GM12874 (cell line): ENCODE results near the gene GLB1L3.

Source experiments
- TF ChIP-seq, protein P1 (sequence below): IDR thresholded peaks from 2 replicates; pipeline ENCODE4 v1.5.1; 2011; ENCODE audit warnings: low read depth, mild to moderate bottlenecking, control low read depth, low read length, moderate library complexity; ENCODE audit not compliant: insufficient read depth

GLB1L3 gene

DNA sequence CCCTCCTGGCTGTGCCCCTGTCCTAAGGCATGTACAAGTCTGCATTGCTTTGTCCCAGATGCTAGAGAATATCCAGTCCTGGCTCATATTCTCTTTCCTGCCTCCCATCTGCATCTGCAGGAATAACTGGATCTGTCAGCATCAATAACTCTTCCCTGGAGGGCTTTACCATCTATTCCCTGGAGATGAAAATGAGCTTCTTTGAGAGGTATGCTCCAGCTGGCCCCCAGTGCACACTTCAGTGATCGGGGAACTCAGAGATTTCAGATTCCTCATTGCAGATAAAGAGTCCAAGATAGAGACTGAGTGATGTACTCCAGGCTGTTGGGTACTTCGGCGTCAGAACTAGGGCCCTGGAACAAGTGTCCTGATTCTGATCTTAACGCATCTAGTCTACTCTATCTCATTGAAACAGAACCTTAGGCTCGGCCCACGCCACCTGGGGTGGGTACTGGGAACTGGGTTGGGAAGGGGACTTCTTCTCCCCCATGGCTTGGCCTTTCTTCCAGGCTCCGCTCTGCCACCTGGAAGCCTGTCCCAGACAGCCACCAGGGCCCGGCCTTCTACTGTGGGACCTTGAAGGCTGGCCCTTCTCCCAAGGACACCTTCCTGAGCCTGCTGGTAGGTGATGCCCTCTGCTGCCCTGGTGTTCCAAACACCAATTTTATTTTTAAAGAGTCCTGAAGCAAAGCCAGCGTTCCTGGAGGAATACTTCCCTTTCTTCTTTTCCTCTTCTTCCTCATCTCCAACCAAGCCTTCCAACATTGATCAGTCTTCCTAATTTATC, 37.8 kb downstream of the GLB1L3 start:
- TF ChIP-seq, protein P1, sequence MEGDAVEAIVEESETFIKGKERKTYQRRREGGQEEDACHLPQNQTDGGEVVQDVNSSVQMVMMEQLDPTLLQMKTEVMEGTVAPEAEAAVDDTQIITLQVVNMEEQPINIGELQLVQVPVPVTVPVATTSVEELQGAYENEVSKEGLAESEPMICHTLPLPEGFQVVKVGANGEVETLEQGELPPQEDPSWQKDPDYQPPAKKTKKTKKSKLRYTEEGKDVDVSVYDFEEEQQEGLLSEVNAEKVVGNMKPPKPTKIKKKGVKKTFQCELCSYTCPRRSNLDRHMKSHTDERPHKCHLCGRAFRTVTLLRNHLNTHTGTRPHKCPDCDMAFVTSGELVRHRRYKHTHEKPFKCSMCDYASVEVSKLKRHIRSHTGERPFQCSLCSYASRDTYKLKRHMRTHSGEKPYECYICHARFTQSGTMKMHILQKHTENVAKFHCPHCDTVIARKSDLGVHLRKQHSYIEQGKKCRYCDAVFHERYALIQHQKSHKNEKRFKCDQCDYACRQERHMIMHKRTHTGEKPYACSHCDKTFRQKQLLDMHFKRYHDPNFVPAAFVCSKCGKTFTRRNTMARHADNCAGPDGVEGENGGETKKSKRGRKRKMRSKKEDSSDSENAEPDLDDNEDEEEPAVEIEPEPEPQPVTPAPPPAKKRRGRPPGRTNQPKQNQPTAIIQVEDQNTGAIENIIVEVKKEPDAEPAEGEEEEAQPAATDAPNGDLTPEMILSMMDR, result no peak

DNA sequence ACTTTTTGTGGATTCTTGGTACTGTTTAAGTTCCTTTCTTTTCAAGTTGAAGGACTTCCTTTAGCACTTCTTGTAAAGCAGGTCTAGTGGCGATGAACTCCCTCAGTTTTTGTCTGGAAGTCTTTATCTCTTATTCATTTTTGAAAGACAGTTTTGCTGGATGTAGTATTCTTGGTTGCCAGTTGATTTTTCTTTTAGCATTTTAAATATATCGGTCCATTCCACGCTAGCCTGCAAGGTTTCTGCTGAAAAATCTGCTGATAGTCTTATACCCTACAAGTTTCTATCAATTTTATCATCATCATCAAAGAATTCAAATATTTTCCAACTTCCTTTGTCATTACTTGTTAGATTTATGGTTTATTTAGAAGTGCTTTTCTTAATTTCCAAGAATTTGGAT, 40.9 kb downstream of the GLB1L3 start:
- TF ChIP-seq, protein P1, result no peak

DNA sequence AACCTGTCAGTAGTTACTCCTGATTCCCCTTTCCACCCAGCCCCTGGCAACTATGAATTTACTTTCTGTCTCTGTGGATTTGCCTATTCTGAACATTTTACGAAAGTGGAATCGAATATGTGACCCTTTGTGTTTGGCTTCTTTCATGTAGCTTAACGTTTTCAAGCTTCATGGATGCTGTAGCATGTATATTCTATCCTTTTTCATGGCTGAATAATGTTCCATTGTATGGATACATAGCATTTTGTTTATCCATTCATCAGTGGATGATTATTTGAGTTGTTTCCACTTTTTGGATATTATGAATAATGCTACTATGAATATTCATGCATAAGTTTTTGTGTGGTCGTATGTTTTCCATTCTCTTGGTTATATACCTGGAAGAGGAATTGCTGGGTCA, 46.4 kb downstream of the GLB1L3 start:
- TF ChIP-seq, protein P1, result no peak

DNA sequence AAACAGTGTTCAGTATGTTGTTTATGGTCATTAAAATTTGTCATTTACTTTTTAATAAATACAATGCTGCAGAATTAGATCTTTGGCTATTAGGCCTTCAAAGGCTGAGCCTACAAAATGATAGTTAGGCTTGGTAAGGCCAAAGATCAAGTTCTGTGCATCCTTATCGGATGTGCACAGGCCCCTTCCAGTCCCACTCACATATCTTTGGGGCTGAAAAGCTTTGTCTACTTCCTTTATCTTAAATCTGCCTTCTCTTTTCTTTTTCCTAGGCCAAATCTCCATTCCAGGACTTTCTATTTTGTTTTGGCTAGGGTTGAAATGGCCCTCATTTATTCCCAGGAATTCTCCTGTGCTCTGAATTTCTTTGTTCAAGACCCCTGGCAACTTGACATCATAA, 52.3 kb downstream of the GLB1L3 start:
- TF ChIP-seq, protein P1, result no peak

DNA sequence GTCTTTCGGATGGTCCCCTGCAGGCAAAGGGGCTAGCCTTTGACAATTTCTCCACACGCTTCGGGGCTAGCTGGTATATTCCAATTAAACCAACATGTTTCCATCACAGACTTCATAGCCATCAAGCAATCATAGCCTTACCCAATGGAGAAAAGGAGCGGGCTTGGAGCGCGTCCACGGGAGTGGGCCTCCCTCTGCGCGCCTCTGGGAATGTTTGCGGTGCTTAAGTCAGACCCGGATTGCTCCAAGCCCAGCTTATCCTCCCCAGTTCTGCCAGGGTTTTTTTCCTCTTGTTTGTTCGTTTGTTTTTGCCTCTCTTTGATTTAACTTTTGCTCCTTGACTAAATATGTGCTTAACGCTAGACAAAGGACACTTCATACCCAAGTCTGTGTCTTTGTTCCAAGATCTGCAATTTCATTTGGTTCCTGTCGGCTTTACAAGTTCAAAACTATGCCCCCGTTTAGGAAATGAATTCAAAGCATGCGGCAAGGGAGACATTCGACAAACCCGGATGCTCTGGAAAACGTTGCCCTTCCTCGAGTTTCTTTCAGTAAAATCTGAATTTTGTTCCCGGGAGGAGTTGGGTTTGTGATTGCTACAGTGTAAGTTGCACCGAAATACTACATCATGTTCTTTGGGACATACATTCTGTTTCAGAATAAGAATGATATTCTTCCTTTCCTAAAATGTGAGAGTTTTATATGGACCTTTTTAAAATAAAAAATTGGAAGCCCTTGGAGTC, 54.6 kb downstream of the GLB1L3 start:
- TF ChIP-seq, protein P1, result no peak

DNA sequence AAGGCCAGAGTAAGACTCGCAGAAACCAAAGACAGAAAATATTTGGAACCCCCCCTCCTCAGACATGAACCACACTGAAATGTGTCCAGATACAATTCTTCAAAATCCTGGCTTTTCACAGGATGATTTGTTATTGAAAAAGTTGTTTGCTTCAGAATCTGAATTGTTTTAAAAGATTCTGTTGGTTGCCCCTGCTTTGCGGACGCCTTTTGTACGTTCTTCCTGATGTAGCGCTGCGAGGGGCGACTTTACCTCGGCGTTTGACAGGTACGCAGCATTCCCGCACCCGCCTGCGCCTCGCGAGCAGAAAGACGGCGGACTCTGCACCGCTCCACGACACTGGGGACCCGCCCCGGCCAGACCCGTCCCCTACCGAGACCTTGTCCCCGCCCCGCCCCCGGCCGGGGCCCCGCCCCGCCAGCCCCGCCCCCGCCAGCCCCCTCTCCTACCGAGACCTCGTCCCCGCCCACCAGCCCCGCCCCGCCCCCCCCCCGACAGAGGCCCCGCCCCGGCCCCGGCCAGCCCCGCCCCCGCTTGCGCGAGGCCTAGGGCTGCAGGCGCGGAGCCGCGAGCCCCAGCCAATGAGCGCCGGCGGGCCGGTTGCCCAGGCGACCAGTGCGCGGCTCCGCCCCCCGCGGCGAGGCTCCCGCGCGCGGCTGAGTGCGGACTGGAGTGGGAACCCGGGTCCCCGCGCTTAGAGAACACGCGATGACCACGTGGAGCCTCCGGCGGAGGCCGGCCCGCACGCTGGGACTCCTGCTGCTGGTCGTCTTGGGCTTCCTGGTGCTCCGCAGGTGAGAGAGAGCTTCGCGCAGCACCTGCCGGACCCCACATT, 55.4 kb downstream of the GLB1L3 start, which contains the start of gene GLB1L2:
Gene GLB1L2 (plus strand): TSS at position 635 of the 835 bp plus-strand sequence. CDS start 74 bp downstream, at position 709.
- TF ChIP-seq, protein P1, result no peak

DNA sequence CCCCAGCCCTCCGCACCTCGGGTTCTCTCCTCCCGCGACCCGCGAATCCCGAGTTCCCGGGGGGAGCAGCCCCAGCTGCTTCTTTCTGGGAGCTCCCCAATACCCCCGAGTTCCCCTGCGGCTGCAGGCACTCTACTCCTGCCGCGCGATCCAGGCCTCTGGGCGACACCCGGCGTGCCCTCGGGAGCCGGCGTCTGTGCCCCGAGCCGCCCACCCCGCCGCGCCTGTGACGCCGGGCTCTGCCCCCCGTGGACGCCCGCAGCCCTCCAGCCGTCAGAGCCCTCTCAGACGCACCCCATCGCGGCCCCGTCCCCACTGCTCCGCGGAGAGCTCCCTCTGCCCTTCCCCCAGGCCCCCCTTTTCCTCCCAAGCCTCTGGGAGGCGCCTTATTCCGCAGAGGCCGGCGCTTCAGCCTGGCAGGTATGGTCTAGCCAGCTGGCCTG, 56.0 kb downstream of the GLB1L3 start:
- TF ChIP-seq, protein P1, result no peak
